Measurements from ENCODE around the gene IL15.
"Not testable (repeated sequence)": the region's sequence is repeated elsewhere in the genome, so short reads cannot be mapped to it uniquely, and the experiment has no call there.

The IL15 gene

DNA sequence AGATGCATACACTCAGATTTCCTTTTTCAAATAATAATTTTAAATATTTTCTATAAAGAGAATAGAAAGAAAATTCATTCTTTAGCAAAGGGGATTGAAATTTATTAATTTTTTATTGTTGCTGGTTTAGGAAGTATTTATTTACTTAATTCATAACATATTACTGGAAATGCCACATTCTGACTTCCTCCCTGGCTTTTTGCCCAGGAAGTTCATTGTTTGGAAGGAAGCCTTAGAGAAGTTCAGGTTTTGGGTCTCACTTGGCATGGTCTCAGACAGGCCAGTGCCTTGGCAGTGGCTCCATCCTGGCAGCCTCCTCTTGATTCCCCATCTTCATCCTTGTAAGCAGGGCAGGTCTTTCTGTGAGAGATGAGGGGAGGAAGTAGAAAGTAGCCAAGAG, 50.5 kb downstream of the IL15 start:
- Histone ChIP-seq H2AFZ (ENCODE audit: low read depth, low read length) (no peak overlapping the region), H3K4me2 (ENCODE audit: low read length) (no peak overlapping the region)
- no peak for TF ChIP-seq EZH2phosphoT487 (IDR thresholded peaks at IDR 0.05; ENCODE audit: low read depth)
- TF ChIP-seq, protein P1, sequence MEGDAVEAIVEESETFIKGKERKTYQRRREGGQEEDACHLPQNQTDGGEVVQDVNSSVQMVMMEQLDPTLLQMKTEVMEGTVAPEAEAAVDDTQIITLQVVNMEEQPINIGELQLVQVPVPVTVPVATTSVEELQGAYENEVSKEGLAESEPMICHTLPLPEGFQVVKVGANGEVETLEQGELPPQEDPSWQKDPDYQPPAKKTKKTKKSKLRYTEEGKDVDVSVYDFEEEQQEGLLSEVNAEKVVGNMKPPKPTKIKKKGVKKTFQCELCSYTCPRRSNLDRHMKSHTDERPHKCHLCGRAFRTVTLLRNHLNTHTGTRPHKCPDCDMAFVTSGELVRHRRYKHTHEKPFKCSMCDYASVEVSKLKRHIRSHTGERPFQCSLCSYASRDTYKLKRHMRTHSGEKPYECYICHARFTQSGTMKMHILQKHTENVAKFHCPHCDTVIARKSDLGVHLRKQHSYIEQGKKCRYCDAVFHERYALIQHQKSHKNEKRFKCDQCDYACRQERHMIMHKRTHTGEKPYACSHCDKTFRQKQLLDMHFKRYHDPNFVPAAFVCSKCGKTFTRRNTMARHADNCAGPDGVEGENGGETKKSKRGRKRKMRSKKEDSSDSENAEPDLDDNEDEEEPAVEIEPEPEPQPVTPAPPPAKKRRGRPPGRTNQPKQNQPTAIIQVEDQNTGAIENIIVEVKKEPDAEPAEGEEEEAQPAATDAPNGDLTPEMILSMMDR (IDR thresholded peaks at IDR 0.05; ENCODE audit: low read depth, low read length), result no peak

DNA sequence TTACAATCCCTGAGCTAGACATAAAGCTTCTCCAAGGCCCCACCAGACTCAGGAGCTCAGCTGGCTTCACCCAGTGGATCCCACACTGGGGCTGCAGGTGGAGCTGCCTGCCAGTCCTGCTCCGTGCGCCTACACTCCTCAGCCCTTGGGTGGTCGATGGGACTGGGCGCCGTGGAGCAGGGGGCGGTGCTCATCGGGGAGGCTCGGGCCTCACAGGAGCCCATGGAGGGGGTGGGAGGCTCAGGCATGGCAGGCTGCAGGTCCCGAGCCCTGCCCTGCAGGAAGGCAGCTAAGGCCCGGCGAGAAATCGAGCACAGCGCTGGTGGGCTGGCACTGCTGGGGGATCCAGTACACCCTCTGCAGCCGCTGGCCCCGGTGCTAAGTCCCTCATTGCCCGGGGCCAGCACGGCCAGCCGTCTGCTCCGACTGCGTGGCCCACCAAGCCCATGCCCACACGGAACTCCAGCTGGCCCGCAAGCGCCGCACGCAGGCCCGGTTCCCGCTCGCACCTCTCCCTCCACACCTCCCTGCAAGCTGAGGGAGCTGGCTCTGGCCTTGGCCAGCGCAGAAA, 53.4 kb downstream of the IL15 start:
- H3K4me1 ChIP-seq (ENCODE audit: low read length); H3K9me3 ChIP-seq (ENCODE audit: insufficient read depth, low read length); H3K4me2 ChIP-seq (ENCODE audit: low read length); H3K36me3 ChIP-seq (replicated peaks; ENCODE audit: low read depth, low read length); H3K4me3 ChIP-seq (ENCODE audit: low read length); H3K27me3 ChIP-seq (ENCODE audit: low read depth, low read length); H2AFZ ChIP-seq (ENCODE audit: low read depth, low read length); H3K27ac ChIP-seq (ENCODE audit: low read length); H3K9ac ChIP-seq (ENCODE audit: low read length); H3K79me2 ChIP-seq (ENCODE audit: low read length); H4K20me1 ChIP-seq (ENCODE audit: insufficient read depth, low read length): not testable (repeated sequence)

More for the DNA sequence above, 50.5 kb downstream of the IL15 start:
- Histone ChIP-seq H3K4me3 (ENCODE audit: low read length) (no peak overlapping the region), H3K9me3 (ENCODE audit: insufficient read depth, low read length) (no peaks in the 10 kb centered on the region), H4K20me1 (ENCODE audit: insufficient read depth, low read length) (no peaks in the 10 kb centered on the region), H3K4me1 (ENCODE audit: low read length) (no peaks in the 10 kb centered on the region), H3K9ac (ENCODE audit: low read length) (no peak overlapping the region), H3K27ac (ENCODE audit: low read length) (no peak overlapping the region), H3K36me3 (replicated peaks; ENCODE audit: low read depth, low read length) (no peaks in the 10 kb centered on the region), H3K27me3 (ENCODE audit: low read depth, low read length) (no peaks in the 10 kb centered on the region), H3K79me2 (ENCODE audit: low read length) (no peaks in the 10 kb centered on the region)

DNA sequence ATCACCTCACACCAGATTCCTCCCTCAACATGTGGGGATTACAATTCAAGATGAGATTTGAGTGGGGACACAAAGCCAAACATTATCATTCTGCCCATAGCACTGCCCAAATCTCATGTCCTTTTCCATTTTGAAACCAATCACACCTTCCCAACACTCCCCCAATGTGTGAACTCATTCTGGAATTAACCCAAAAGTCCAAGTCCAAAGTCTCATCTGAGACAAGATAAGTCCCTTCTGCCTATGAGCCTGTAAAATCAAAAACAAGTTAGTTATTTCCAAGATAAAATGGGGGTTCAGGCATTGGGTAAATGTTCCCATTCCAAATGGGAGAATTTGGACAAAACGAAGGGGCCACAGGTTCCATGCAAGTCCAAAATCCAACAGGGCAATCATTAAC, 54.9 kb downstream of the IL15 start:
- H3K4me2 ChIP-seq (ENCODE audit: low read length); H3K79me2 ChIP-seq (ENCODE audit: low read length); H3K9ac ChIP-seq (ENCODE audit: low read length); H2AFZ ChIP-seq (ENCODE audit: low read depth, low read length); H3K9me3 ChIP-seq (ENCODE audit: insufficient read depth, low read length); H3K36me3 ChIP-seq (replicated peaks; ENCODE audit: low read depth, low read length); H3K27me3 ChIP-seq (ENCODE audit: low read depth, low read length); H3K4me1 ChIP-seq (ENCODE audit: low read length); H3K4me3 ChIP-seq (ENCODE audit: low read length); H3K27ac ChIP-seq (ENCODE audit: low read length); H4K20me1 ChIP-seq (ENCODE audit: insufficient read depth, low read length): not testable (repeated sequence)

DNA sequence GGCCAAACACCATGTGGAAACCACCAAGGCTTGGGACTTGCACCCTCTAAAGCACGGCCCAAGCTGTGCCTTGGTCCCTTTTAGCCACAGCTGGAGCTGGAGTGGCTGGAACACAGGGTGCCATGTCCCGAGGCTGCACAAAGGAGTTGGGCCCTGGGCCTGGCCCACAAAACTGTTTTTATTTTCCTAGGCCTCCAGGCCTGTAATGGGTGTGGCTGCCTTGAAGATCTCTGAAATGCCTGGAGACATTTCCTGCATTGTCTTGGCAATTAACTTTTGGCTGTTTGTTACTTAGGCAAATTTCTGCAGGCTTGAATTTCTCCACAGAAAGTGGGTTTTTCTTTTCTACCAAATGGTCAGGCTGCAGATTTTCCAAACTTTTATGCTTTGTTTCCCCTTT, 55.7 kb downstream of the IL15 start:
- no peak overlapping the region for H2AFZ ChIP-seq (ENCODE audit: low read depth, low read length)
- no peaks in the 10 kb centered on the region for H4K20me1 ChIP-seq (ENCODE audit: insufficient read depth, low read length)
- no peak overlapping the region for H3K4me3 ChIP-seq (ENCODE audit: low read length)
- no peak overlapping the region for H3K9ac ChIP-seq (ENCODE audit: low read length)
- no peaks in the 10 kb centered on the region for H3K4me1 ChIP-seq (ENCODE audit: low read length)
- no peaks in the 10 kb centered on the region for H3K27me3 ChIP-seq (ENCODE audit: low read depth, low read length)
- H3K79me2 ChIP-seq (ENCODE audit: low read length), result no peaks in the 10 kb centered on the region
- TF ChIP-seq EZH2phosphoT487 (IDR thresholded peaks at IDR 0.05; ENCODE audit: low read depth), result no peak
- TF ChIP-seq, protein P1 (IDR thresholded peaks at IDR 0.05; ENCODE audit: low read depth, low read length), result no peak
- no peaks in the 10 kb centered on the region for H3K9me3 ChIP-seq (ENCODE audit: insufficient read depth, low read length)
- no peak overlapping the region for H3K27ac ChIP-seq (ENCODE audit: low read length)
- H3K36me3 ChIP-seq (replicated peaks; ENCODE audit: low read depth, low read length), result no peaks in the 10 kb centered on the region
- no peak overlapping the region for H3K4me2 ChIP-seq (ENCODE audit: low read length)

DNA sequence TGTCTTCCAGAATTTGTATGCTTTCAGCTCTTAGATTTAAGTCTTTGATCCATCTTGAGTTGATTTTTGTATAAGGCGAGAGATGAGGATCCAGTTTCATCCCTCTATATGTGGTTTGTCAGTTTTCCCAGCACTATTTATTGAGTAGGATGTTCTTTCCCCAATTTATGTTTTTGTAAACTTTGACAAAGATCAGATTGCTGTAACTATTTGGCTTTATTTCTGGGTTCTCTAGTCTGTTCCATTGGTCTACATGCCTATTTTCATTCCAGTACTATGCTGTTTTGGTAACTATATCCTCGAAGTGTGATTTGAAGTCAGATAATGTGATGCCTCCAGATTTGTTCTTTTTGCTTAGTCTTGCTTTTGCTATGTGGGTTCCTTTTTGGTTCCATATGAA, 60.7 kb downstream of the IL15 start:
- Histone ChIP-seq H3K9ac (ENCODE audit: low read length) (no peak overlapping the region), H3K4me1 (ENCODE audit: low read length) (no peaks in the 10 kb centered on the region), H3K27me3 (ENCODE audit: low read depth, low read length) (no peaks in the 10 kb centered on the region), H3K27ac (ENCODE audit: low read length) (no peak overlapping the region), H4K20me1 (ENCODE audit: insufficient read depth, low read length) (no peaks in the 10 kb centered on the region), H3K4me2 (ENCODE audit: low read length) (no peak overlapping the region), H2AFZ (ENCODE audit: low read depth, low read length) (no peak overlapping the region), H3K9me3 (ENCODE audit: insufficient read depth, low read length) (no peaks in the 10 kb centered on the region), H3K79me2 (ENCODE audit: low read length) (no peaks in the 10 kb centered on the region), H3K4me3 (ENCODE audit: low read length) (no peak overlapping the region), H3K36me3 (replicated peaks; ENCODE audit: low read depth, low read length) (peaks cover 3% of the 10 kb centered on the region)
- TF ChIP-seq EZH2phosphoT487 (IDR thresholded peaks at IDR 0.05; ENCODE audit: low read depth), result no peak
